Liver (tissue), 10 donors: Measurements from ENCODE around the gene SNX9. TPM values are rescaled to one million over a fixed set of nuclear protein-coding genes. Genes with fewer than 3 reads are reported as not detected.

Experiments used
- DNase-seq: peaks from one replicate; pipeline ENCODE4 v3.0.0-alpha.2; 2017; ENCODE audit warnings: low spot score
- H3K27ac ChIP-seq, 2 donors: one replicate each; pipeline ENCODE4 v1.7.0; 2013; ENCODE audit warnings: inconsistent platforms in 2 of 2, low read length in 2 of 2, control low read depth in 1 of 2, low read depth in 1 of 2, mild to moderate bottlenecking in 1 of 2
- H3K27me3 ChIP-seq, 4 donors: one replicate each; pipeline versions ENCODE4 v1.6.1 to v1.7.0; 2013; ENCODE audit warnings: low read length in 3 of 4, inconsistent platforms in 1 of 4, mild to moderate bottlenecking in 1 of 4, moderate library complexity in 1 of 4; ENCODE audit not compliant: control insufficient read depth in 4 of 4, insufficient read depth in 4 of 4
- H3K36me3 ChIP-seq, 4 donors: one replicate each; pipeline versions ENCODE4 v1.6.1 to v1.7.0; 2013; ENCODE audit warnings: low read length in 3 of 4, mild to moderate bottlenecking in 3 of 4, low read depth in 1 of 4, moderate library complexity in 1 of 4; ENCODE audit not compliant: control insufficient read depth in 4 of 4, insufficient read depth in 3 of 4
- H3K4me1 ChIP-seq, 4 donors: one replicate each; pipeline versions ENCODE4 v1.6.1 to v1.7.0; 2013; ENCODE audit warnings: low read length in 3 of 4, mild to moderate bottlenecking in 3 of 4, moderate library complexity in 1 of 4; ENCODE audit not compliant: control insufficient read depth in 4 of 4, insufficient read depth in 4 of 4
- H3K4me3 ChIP-seq, 3 donors: one replicate each; pipeline versions ENCODE4 v1.6.1 to v1.7.0; 2013; ENCODE audit warnings: low read length in 3 of 3, control low read depth in 1 of 3, low read depth in 1 of 3, mild to moderate bottlenecking in 1 of 3
- H3K9ac ChIP-seq, 2 donors: one replicate each; pipeline ENCODE4 v1.7.0; 2013; ENCODE audit warnings: low read length in 2 of 2, mild to moderate bottlenecking in 2 of 2, moderate library complexity in 2 of 2, control low read depth in 1 of 2, low read depth in 1 of 2
- H3K9me3 ChIP-seq, 4 donors: one replicate each; pipeline versions ENCODE4 v1.6.1 to v1.7.0; 2013; ENCODE audit warnings: low read length in 3 of 4; ENCODE audit not compliant: control insufficient read depth in 4 of 4
- ATF3 ChIP-seq: IDR thresholded peaks from 2 replicates; pipeline ENCODE4 v1.6.1; 2016; ENCODE audit warnings: antibody characterized with exemption
- EGR1 ChIP-seq, 2 donors: IDR thresholded peaks; 2 replicates each; pipeline ENCODE4 v1.6.1; 2016 to 2018; ENCODE audit warnings: antibody characterized with exemption in 2 of 2, low read depth in 2 of 2
- FOXA2 ChIP-seq: IDR thresholded peaks from 2 replicates; pipeline ENCODE4 v1.6.1; 2016; ENCODE audit warnings: antibody characterized with exemption
- NR2F2 ChIP-seq: IDR thresholded peaks from 2 replicates; pipeline ENCODE4 v1.6.1; 2016; ENCODE audit warnings: antibody characterized with exemption
- RAD21 ChIP-seq, 2 donors: IDR thresholded peaks; 2 replicates each; pipeline ENCODE4 v1.6.1; 2016; ENCODE audit warnings: antibody characterized with exemption in 2 of 2, mild to moderate bottlenecking in 2 of 2
- TAF1 ChIP-seq: conservative IDR thresholded peaks from 2 replicates; pipeline ENCODE4 v1.6.1; 2016; ENCODE audit warnings: antibody characterized with exemption, mild to moderate bottlenecking
- WGBS: extraction: QIAGEN DNeasy Blood & Tissue Kit; methylation state at CpG from one replicate; pipeline ENCODE4 v1.1.7; 2013; 5-methylcytosine and 5-hydroxymethylcytosine counted together
- polyA plus RNA-seq, 2 donors: library from polyadenylated mRNA; stranded (reverse) in 1 of 2; unstranded in 1 of 2; fragments of 200-250 nt in 1 of 2; fragments of >200 nt in 1 of 2; fragmentation: Nextera tagmentation in 1 of 2; extraction: Ambion mirVana in 1 of 2; gene quantifications; one replicate each; pipeline versions ENCODE4 v1.2.1 to v1.2.3, GENCODE V29; 2013 to 2015
- small RNA-seq: library from RNA; depleted of rRNA; stranded (forward); fragments of <200 nt; gene quantifications from one replicate; pipeline ENCODE3, GENCODE V24; 2014
- total RNA-seq, 2 donors: library from RNA; depleted of rRNA; stranded (reverse); fragments of >200 nt; gene quantifications; one replicate each; pipeline ENCODE4 v1.2.3, GENCODE V29; 2014
- donor health status: healthy.
- donor health status: healthy.
- donor health status: healthy.
- donor health status: healthy.
- donor health status: healthy.

Gene SNX9
- total and polyA plus RNA-seq, 4 donors: 16.4 to 31.0 (median 22.3) TPM

DNA sequence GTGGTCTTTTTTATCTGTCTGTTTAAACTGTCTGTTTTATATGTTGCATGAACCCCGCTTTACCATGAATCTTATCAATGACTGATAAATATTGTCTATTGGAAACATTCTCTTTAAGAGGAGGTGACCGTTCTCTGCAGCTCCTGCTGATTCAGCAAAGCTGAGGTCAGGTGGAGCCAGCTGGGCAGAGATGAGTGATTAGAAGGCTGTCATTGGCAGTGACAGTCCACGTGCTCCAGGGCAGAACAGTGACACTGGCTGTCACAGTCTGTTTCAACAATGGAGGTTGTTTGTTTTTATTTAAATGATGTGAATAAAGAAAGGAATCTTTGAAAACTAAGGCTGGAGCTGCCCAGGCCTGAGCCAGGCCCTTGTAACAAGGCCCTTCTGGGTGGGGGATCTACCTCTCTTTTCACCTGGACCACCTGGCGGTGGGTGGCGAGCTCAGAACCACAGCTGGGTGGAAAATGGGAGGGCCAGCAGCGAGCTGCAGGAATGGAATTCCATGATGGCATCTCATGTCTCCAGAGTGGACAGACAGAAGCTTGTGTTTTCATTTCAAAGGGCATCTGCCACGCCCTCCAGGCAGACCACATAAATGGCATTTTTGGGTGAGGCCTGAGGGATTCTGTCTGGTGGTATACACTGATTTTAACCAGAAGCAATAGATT lies 171.2 kb downstream of the SNX9 start:
- H3K27ac ChIP-seq: no peak overlapping the region

More for the DNA sequence above, 171.2 kb downstream of the SNX9 start:
- Histone ChIP-seq H3K27me3 (no peaks in the 10 kb centered on the region), H3K4me3 (no peak overlapping the region), H3K4me1 (peaks cover 15 to 51% (median 24%) of the 10 kb centered on the region in 4 donors), H3K9me3 (no peaks in the 10 kb centered on the region), H3K36me3 (no peaks in the 10 kb centered on the region), H3K9ac (no peak overlapping the region)
- TF ChIP-seq NR2F2 (no peak), FOXA2 (no peak), EGR1 (IDR thresholded peaks at IDR 0.05; ENCODE audit: low read depth in 2 of 2) (no peak), TAF1 (no peak), RAD21 (IDR thresholded peaks at IDR 0.05) (no peak), ATF3 (no peak)
- no peak for DNase-seq
- 73% methylated on average over 7 of the region's 7 CpGs for WGBS

Small RNA genes within 50 kb of the gene (small RNA-seq; reads per million reads assigned to genes)
- not detected for gene HSPE1P26
- not detected for gene RNU6-786P

Other genes starting within 250 kb of the SNX9 start
- 1 to 10 TPM; 3.5 to 8.9 TPM for gene SYNJ2, start 158.6 kb downstream of the SNX9 start, total RNA-seq
- 1 to 10 TPM; 2.4 to 3.0 TPM for gene SYNJ2, start 158.6 kb downstream of the SNX9 start, polyA plus RNA-seq